ENCODE measurements around the gene ST3GAL4. TPM values are rescaled to one million over a fixed set of nuclear protein-coding genes. Genes with fewer than 3 reads are reported as not detected.

ST3GAL4 gene
- total RNA-seq, 1 experiment from 2014 or later, result 13.1 TPM

DNA sequence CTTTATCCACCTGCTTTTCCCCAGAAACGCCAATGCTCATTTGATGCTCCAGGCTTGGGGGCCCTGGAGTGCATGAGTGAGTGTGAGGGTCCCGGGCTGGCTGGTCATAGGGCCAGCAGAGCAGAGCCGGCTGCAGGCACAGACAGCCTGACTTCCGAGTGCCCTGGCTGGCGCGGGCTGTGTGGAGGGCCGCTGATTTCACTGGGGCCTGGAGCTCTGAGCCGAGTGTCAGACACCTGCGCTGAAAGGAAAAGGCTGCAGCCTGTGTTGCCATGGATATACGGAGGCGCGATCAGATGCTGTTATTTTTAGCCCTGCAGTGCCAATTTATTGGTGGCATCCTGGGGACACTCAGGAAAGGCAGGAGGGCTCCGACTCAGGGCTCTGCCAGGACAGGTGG is 87.6 kb downstream of the ST3GAL4 start:
- Histone ChIP-seq H3K4me1 (ENCODE audit: control insufficient read depth in 1 of 2, insufficient read depth in 2 of 2, low read length in 2 of 2) (peaks cover 0 to 5% of the 10 kb centered on the region in 2 experiments; a peak in 1 of 4 replicates), H4K20me1 (ENCODE audit: insufficient read depth) (no peaks in the 10 kb centered on the region), H3K27me3 (ENCODE audit: insufficient read depth, low read length) (peaks cover 7% of the 10 kb centered on the region; the same call in 1 of the 2 replicates), H3K36me3 (ENCODE audit: control insufficient read depth in 1 of 2, insufficient read depth in 2 of 2, low read length in 2 of 2) (no peaks in the 10 kb centered on the region), H3K9me2 (ENCODE audit: insufficient read depth) (no peaks in the 10 kb centered on the region), H3K9ac (ENCODE audit: low read length) (no peak overlapping the region), H3K27ac (ENCODE audit: low read depth, low read length) (no peak overlapping the region), H3K4me3 (replicated peaks in 1 of 2; ENCODE audit: low read depth in 1 of 2, low read length in 2 of 2) (no peak overlapping the region), H2AFZ (ENCODE audit: low read depth, low read length, poor library complexity, severe bottlenecking) (no peak overlapping the region), H3K79me2 (ENCODE audit: insufficient read depth, low read length) (no peaks in the 10 kb centered on the region), H3K9me3 (ENCODE audit: control insufficient read depth in 1 of 2, insufficient read depth in 1 of 2, low read depth in 1 of 2, low read length in 2 of 2) (no peaks in the 10 kb centered on the region), H3K4me2 (ENCODE audit: low read length) (no peak overlapping the region)
- CTCF ChIA-PET, result interaction anchor here (1.8 kb wide), 1 partner anchor 37 kb away, joined by 8 read pairs; no protein-coding TSS in a partner anchor
- TF ChIP-seq TCF7L2 (IDR thresholded peaks at IDR 0.05; ENCODE audit: borderline replicate concordance, extremely low read depth, insufficient read depth, insufficient read length), result no peak
- TF ChIP-seq SP1 (IDR thresholded peaks at IDR 0.05; ENCODE audit: low read depth), result no peak
- TF ChIP-seq ZNF274 (IDR thresholded peaks at IDR 0.05; ENCODE audit: low read depth, low read length), result no peak
- TF ChIP-seq POLR2A (IDR thresholded peaks at IDR 0.05; ENCODE audit: borderline replicate concordance, extremely low read depth, insufficient read depth, insufficient read length), result no peak
- RAD21 ChIA-PET (ENCODE audit: low non-redundant PET in 1 of 2, low total read pairs in 2 of 2, uncharacterized antibody in 2 of 2, unreplicated experiment in 2 of 2), result interaction anchor here in 1 of 2 experiments (1.6 kb wide), 1 partner anchor 38 kb away, joined by 3 read pairs; no protein-coding TSS in a partner anchor
- intact Hi-C loops (cut with micrococcal nuclease), result loop anchor here (5.0 to 10.0 kb wide), 2 partner anchors 164 to 1592 kb away; no protein-coding TSS in a partner anchor
- DNase-seq (ENCODE audit: low read depth, low spot score) (no peak), ATAC-seq (no peak)
- BruUV-seq (replicated peaks), result no TSS peak
- POLR2A ChIA-PET, result no interaction called here

DNA sequence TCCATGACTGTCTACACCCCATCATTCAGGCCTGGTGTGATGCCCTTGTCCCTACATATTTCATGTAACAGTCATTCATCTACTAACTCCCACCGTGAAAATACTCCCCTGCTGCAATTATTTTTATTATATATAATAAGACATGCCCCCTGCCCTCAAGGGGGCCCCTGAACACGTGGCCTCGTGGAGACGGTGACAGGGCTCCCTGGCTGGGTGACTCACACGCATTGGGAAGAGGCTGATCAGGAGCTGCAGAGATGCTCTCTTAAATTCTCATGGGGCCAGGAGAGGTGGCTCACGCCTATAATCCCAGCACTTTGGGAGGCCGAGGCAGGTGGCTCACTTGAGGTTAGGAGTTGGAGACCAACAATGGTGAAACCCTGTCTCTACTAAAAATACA is 88.6 kb downstream of the ST3GAL4 start:
- H3K4me1 ChIP-seq (ENCODE audit: control insufficient read depth in 1 of 2, insufficient read depth in 2 of 2, low read length in 2 of 2), result peaks cover 0 to 5% of the 10 kb centered on the region in 2 experiments; a peak in 1 of 4 replicates
- intact Hi-C loops (cut with micrococcal nuclease), result loop anchor here (5.0 to 10.0 kb wide), 2 partner anchors 163 to 1591 kb away; no protein-coding TSS in a partner anchor
- no peaks in the 10 kb centered on the region for H3K36me3 ChIP-seq (ENCODE audit: control insufficient read depth in 1 of 2, insufficient read depth in 2 of 2, low read length in 2 of 2)
- no peak overlapping the region for H3K4me3 ChIP-seq (replicated peaks in 1 of 2; ENCODE audit: low read depth in 1 of 2, low read length in 2 of 2)
- no peak overlapping the region for H2AFZ ChIP-seq (ENCODE audit: low read depth, low read length, poor library complexity, severe bottlenecking)
- H3K79me2 ChIP-seq (ENCODE audit: insufficient read depth, low read length), result no peaks in the 10 kb centered on the region
- CTCF ChIA-PET, result interaction anchor here (1.8 kb wide), 1 partner anchor 37 kb away, joined by 8 read pairs; no protein-coding TSS in a partner anchor
- H3K9me2 ChIP-seq (ENCODE audit: insufficient read depth), result no peaks in the 10 kb centered on the region
- TF ChIP-seq JUND (IDR thresholded peaks at IDR 0.05) (no peak), SRF (IDR thresholded peaks at IDR 0.05; ENCODE audit: low read depth) (no peak), TCF7L2 (IDR thresholded peaks at IDR 0.05; ENCODE audit: borderline replicate concordance, extremely low read depth, insufficient read depth, insufficient read length) (no peak), ELF1 (IDR thresholded peaks at IDR 0.05; ENCODE audit: borderline replicate concordance, low read depth) (no peak), CEBPB (IDR thresholded peaks at IDR 0.05; ENCODE audit: low read depth) (no peak), SP1 (IDR thresholded peaks at IDR 0.05; ENCODE audit: low read depth) (no peak), ZNF274 (IDR thresholded peaks at IDR 0.05; ENCODE audit: low read depth, low read length) (no peak), EZH2 (IDR thresholded peaks at IDR 0.05) (no peak), SIN3A (IDR thresholded peaks at IDR 0.05; ENCODE audit: low read depth) (no peak), CBX3 (IDR thresholded peaks at IDR 0.05; ENCODE audit: low read depth) (no peak)
- TF ChIP-seq, protein P1, sequence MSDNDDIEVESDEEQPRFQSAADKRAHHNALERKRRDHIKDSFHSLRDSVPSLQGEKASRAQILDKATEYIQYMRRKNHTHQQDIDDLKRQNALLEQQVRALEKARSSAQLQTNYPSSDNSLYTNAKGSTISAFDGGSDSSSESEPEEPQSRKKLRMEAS (IDR thresholded peaks at IDR 0.05), result no peak
- TF ChIP-seq, protein P2, sequence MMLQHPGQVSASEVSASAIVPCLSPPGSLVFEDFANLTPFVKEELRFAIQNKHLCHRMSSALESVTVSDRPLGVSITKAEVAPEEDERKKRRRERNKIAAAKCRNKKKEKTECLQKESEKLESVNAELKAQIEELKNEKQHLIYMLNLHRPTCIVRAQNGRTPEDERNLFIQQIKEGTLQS (IDR thresholded peaks at IDR 0.05), result no peak
- TF ChIP-seq, protein P3, sequence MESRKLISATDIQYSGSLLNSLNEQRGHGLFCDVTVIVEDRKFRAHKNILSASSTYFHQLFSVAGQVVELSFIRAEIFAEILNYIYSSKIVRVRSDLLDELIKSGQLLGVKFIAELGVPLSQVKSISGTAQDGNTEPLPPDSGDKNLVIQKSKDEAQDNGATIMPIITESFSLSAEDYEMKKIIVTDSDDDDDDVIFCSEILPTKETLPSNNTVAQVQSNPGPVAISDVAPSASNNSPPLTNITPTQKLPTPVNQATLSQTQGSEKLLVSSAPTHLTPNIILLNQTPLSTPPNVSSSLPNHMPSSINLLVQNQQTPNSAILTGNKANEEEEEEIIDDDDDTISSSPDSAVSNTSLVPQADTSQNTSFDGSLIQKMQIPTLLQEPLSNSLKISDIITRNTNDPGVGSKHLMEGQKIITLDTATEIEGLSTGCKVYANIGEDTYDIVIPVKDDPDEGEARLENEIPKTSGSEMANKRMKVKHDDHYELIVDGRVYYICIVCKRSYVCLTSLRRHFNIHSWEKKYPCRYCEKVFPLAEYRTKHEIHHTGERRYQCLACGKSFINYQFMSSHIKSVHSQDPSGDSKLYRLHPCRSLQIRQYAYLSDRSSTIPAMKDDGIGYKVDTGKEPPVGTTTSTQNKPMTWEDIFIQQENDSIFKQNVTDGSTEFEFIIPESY (IDR thresholded peaks at IDR 0.05; ENCODE audit: extremely low read depth, insufficient replicate concordance, low read length), result no peak
- RAD21 ChIA-PET (ENCODE audit: low non-redundant PET in 1 of 2, low total read pairs in 2 of 2, uncharacterized antibody in 2 of 2, unreplicated experiment in 2 of 2), result interaction anchor here in 1 of 2 experiments (1.6 kb wide), 1 partner anchor 37 kb away, joined by 3 read pairs; no protein-coding TSS in a partner anchor
- DNase-seq (ENCODE audit: low read depth, low spot score) (no peak), ATAC-seq (no peak)
- no peaks in the 10 kb centered on the region for H4K20me1 ChIP-seq (ENCODE audit: insufficient read depth)
- POLR2A ChIA-PET, result interaction anchor here (1.0 kb wide), 1 partner anchor 37 kb away, joined by 3 read pairs; no protein-coding TSS in a partner anchor
- BruUV-seq (replicated peaks), result no TSS peak
- H3K27me3 ChIP-seq (ENCODE audit: insufficient read depth, low read length), result peaks cover 7% of the 10 kb centered on the region; the same call in 1 of the 2 replicates
- no peak overlapping the region for H3K27ac ChIP-seq (ENCODE audit: low read depth, low read length)
- H3K4me2 ChIP-seq (ENCODE audit: low read length), result no peak overlapping the region
- H3K9me3 ChIP-seq (ENCODE audit: control insufficient read depth in 1 of 2, insufficient read depth in 1 of 2, low read depth in 1 of 2, low read length in 2 of 2), result no peaks in the 10 kb centered on the region
- H3K9ac ChIP-seq (ENCODE audit: low read length), result no peak overlapping the region

All from HCT116 (cell line).